HepG2 (cell line): ENCODE data around the gene UQCR10. TPM values are rescaled to one million over a fixed set of nuclear protein-coding genes. Genes with fewer than 3 reads are reported as not detected.

ENCODE experiments used
- ARID5B ChIP-seq: IDR thresholded peaks from 2 replicates; pipeline ENCODE4 v1.4.0; 2020; ENCODE audit warnings: mild to moderate bottlenecking, missing genetic modification reagents
- ELF3 ChIP-seq: IDR thresholded peaks from 2 replicates; pipeline ENCODE4 v1.6.1; 2016; ENCODE audit warnings: missing genetic modification reagents, missing compliant biosample characterization
- EP300 ChIP-seq, 3 experiments: sonication (generic) in 1 of 3; formaldehyde crosslinking in 1 of 3; IDR thresholded peaks; 2 replicates each; pipeline versions ENCODE4 v1.5.1 to v1.6.1; 2011 to 2020; ENCODE audit warnings: low read depth in 2 of 3, low read length in 2 of 3, borderline replicate concordance in 1 of 3, improper control_type of control experiment in 1 of 3, mild to moderate bottlenecking in 1 of 3, missing genetic modification reagents in 1 of 3, moderate library complexity in 1 of 3
- FIP1L1 ChIP-seq: fragments of 200-400 bp; formaldehyde crosslinking; IDR thresholded peaks from 2 replicates; pipeline ENCODE4 v1.6.1; 2018; ENCODE audit warnings: low read depth, mild to moderate bottlenecking, low read length, moderate library complexity, borderline replicate concordance; ENCODE audit not compliant: insufficient read depth
- FOSL1 ChIP-seq: sonication (generic); formaldehyde crosslinking; IDR thresholded peaks from 2 replicates; pipeline ENCODE4 v1.9.0; 2021; ENCODE audit warnings: missing genetic modification reagents, borderline replicate concordance
- HMG20A ChIP-seq: IDR thresholded peaks from 2 replicates; pipeline ENCODE4 v1.6.1; 2016; ENCODE audit warnings: borderline replicate concordance
- IRX3 ChIP-seq: sonication (generic); formaldehyde crosslinking; IDR thresholded peaks from 2 replicates; pipeline ENCODE4 v1.8.1; 2023; ENCODE audit warnings: mild to moderate bottlenecking, low read depth, missing genetic modification reagents, borderline replicate concordance
- KLF6 ChIP-seq: IDR thresholded peaks from 2 replicates; pipeline ENCODE4 v1.8.0; 2016; ENCODE audit warnings: missing biosample characterization, missing genetic modification reagents
- POLR2G ChIP-seq: fragments of 200-400 bp; formaldehyde crosslinking; IDR thresholded peaks from 2 replicates; pipeline ENCODE4 v1.6.1; 2018; ENCODE audit warnings: mild to moderate bottlenecking, low read depth, low read length, moderate library complexity
- RFXANK ChIP-seq: IDR thresholded peaks from 2 replicates; pipeline ENCODE4 v1.6.1; 2016
- SUZ12 ChIP-seq: fragments of 150-350 bp; IDR thresholded peaks from 2 replicates; pipeline ENCODE4 v1.6.1; 2014; ENCODE audit warnings: low read depth, low read length
- YEATS2 ChIP-seq: sonication (generic); formaldehyde crosslinking; IDR thresholded peaks from 2 replicates; pipeline ENCODE4 v1.4.0; 2020; ENCODE audit warnings: missing genetic modification reagents, borderline replicate concordance
- ZFP82 ChIP-seq: sonication (generic); formaldehyde crosslinking; IDR thresholded peaks from 2 replicates; pipeline ENCODE4 v1.5.1; 2020; ENCODE audit warnings: mild to moderate bottlenecking, missing genetic modification reagents, borderline replicate concordance
- ZNF235 ChIP-seq: sonication (generic); formaldehyde crosslinking; IDR thresholded peaks from 2 replicates; pipeline ENCODE4 v1.8.1; 2023; ENCODE audit warnings: mild to moderate bottlenecking, missing genetic modification reagents, borderline replicate concordance
- ZNF274 ChIP-seq: sonication (generic); formaldehyde crosslinking; IDR thresholded peaks from 2 replicates; pipeline ENCODE4 v1.5.1; 2020; ENCODE audit warnings: mild to moderate bottlenecking, missing genetic modification reagents
- ZNF335 ChIP-seq: sonication (generic); formaldehyde crosslinking; IDR thresholded peaks from 2 replicates; pipeline ENCODE4 v1.4.0; 2020; ENCODE audit warnings: missing genetic modification reagents
- ZNF670 ChIP-seq: sonication (generic); formaldehyde crosslinking; IDR thresholded peaks from 2 replicates; pipeline ENCODE4 v1.8.0; 2022; ENCODE audit warnings: mild to moderate bottlenecking, missing genetic modification reagents, borderline replicate concordance
- ZNF768 ChIP-seq: sonication (generic); formaldehyde crosslinking; IDR thresholded peaks from 2 replicates; pipeline ENCODE4 v1.4.0; 2020; ENCODE audit warnings: missing genetic modification reagents
- ZNF777 ChIP-seq: sonication (generic); formaldehyde crosslinking; IDR thresholded peaks from 2 replicates; pipeline ENCODE4 v1.4.0; 2020; ENCODE audit warnings: missing genetic modification reagents
- polyA plus RNA-seq, 8 experiments: library from polyadenylated mRNA; depleted of rRNA in 3 of 8; stranded (reverse) in 7 of 8; unstranded in 1 of 8; fragments of >200 nt; fragmentation: Illumina TruSeq in 4 of 8; extraction: Trizol in 4 of 8; gene quantifications; 2 replicates each; pipeline versions ENCODE4 v1.2.1 to v1.2.3, GENCODE V29; 2011 to 2016; ENCODE audit warnings: low read depth in 4 of 8, missing spikeins in 1 of 8, mixed read lengths in 1 of 8; ENCODE audit not compliant: insufficient read depth in 1 of 8
- total RNA-seq, 5 experiments: library from RNA; depleted of rRNA; stranded (reverse); fragments of >200 nt; fragmentation: Illumina TruSeq; extraction: Trizol; gene quantifications; 2 replicates each; pipeline ENCODE4 v1.2.3, GENCODE V29; 2016; ENCODE audit warnings: low read depth in 1 of 5
- TF ChIP-seq, protein P1 (sequence below): sonication (generic); formaldehyde crosslinking; IDR thresholded peaks from 2 replicates; pipeline ENCODE4 v1.4.0; 2020; ENCODE audit warnings: low read depth, missing genetic modification reagents
- TF ChIP-seq, protein P2 (sequence below): IDR thresholded peaks from 2 replicates; pipeline ENCODE4 v1.6.1; 2016; ENCODE audit warnings: low read depth, borderline replicate concordance

Gene UQCR10
- total and polyA plus RNA-seq, 2 of the 13 experiments (the other 11 are each of a cell fraction or from before 2014, with no cell fraction given), result 225 to 232 TPM

GRCh38 chr22:29766632-29767170 lies 468 bp upstream of the UQCR10 start, which contains the start of gene ZMAT5 (continued):
- TF ChIP-seq ARID5B (CRISPR knock-in tag) (peak; percentile 18; the same call in 1 of the 2 replicates), POLR2G (peak; percentile 84), IRX3 (CRISPR knock-in tag) (peak; percentile 50; the same call in 1 of the 2 replicates), ZNF670 (CRISPR knock-in tag) (peak; percentile 78; the same call in 1 of the 2 replicates), HMG20A (CRISPR knock-in tag) (0 out of 2 replicates have a peak, but pooled peaks have one; percentile 13), ZNF274 (CRISPR knock-in tag) (peak; percentile 69; the same call in 1 of the 2 replicates), SUZ12 (peak; percentile 80), YEATS2 (0 out of 2 replicates have a peak, but pooled peaks have one; percentile 48), EP300 (IDR thresholded peaks at IDR 0.05; ENCODE audit: low read depth in 2 of 2, low read length in 2 of 2) (0 out of 4 replicates have a peak, but pooled peaks of 1 of the 2 experiments have one; percentile 2), EP300 (CRISPR knock-in tag; IDR thresholded peaks at IDR 0.05; ENCODE audit: borderline replicate concordance) (peak; percentile 58), FOSL1 (CRISPR knock-in tag) (no peak), ZFP82 (CRISPR knock-in tag) (0 out of 2 replicates have a peak, but pooled peaks have one; percentile 73), ZNF235 (CRISPR knock-in tag) (no peak), RFXANK (CRISPR knock-in tag) (0 out of 2 replicates have a peak, but pooled peaks have one; percentile 21), ELF3 (CRISPR knock-in tag) (peak; percentile 68), KLF6 (CRISPR knock-in tag) (peak; percentile 66; the same call in 1 of the 2 replicates), ZNF335 (CRISPR knock-in tag) (peak; percentile 50; the same call in 1 of the 2 replicates), FIP1L1 (no peak), ZNF777 (peak; percentile 95), ZNF768 (peak; percentile 68; the same call in 1 of the 2 replicates)
- TF ChIP-seq, protein P1, sequence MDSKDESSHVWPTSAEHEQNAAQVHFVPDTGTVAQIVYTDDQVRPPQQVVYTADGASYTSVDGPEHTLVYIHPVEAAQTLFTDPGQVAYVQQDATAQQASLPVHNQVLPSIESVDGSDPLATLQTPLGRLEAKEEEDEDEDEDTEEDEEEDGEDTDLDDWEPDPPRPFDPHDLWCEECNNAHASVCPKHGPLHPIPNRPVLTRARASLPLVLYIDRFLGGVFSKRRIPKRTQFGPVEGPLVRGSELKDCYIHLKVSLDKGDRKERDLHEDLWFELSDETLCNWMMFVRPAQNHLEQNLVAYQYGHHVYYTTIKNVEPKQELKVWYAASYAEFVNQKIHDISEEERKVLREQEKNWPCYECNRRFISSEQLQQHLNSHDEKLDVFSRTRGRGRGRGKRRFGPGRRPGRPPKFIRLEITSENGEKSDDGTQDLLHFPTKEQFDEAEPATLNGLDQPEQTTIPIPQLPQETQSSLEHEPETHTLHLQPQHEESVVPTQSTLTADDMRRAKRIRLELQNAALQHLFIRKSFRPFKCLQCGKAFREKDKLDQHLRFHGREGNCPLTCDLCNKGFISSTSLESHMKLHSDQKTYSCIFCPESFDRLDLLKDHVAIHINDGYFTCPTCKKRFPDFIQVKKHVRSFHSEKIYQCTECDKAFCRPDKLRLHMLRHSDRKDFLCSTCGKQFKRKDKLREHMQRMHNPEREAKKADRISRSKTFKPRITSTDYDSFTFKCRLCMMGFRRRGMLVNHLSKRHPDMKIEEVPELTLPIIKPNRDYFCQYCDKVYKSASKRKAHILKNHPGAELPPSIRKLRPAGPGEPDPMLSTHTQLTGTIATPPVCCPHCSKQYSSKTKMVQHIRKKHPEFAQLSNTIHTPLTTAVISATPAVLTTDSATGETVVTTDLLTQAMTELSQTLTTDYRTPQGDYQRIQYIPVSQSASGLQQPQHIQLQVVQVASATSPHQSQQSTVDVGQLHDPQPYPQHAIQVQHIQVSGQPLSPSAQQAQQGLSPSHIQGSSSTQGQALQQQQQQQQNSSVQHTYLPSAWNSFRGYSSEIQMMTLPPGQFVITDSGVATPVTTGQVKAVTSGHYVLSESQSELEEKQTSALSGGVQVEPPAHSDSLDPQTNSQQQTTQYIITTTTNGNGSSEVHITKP, result peak; percentile 90; the same call in 1 of the 2 replicates
- TF ChIP-seq, protein P2, sequence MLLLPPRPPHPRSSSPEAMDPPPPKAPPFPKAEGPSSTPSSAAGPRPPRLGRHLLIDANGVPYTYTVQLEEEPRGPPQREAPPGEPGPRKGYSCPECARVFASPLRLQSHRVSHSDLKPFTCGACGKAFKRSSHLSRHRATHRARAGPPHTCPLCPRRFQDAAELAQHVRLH (CRISPR knock-in tag), result peak; percentile 36; the same call in 1 of the 2 replicates
